Panc1 (cell line): ENCODE results near the gene STARD13. TPM values are rescaled to one million over a fixed set of nuclear protein-coding genes. Genes with fewer than 3 reads are reported as not detected.

Source experiments
- ATAC-seq: fragments of 200-7000 bp; cut with Tn5 transposase; 2 replicates; pipeline ENCODE4 v1.9.1; 2020; ENCODE audit warnings: mild to moderate bottlenecking, moderate library complexity
- BruUV-seq: library from RNA; stranded (reverse); fragments of 400-500 nt; replicated peaks from 2 replicates; lab custom pipeline; 2021; lab: Mats Ljungman, UMichigan
- CTCF ChIA-PET: fragments of 300-600 bp; sonication (Branson Sonifier 250); formaldehyde crosslinking; loops from one replicate; lab custom pipeline; 2022; ENCODE audit warnings: antibody characterized with exemption; lab: Charles Lee
- POLR2A ChIA-PET: fragments of 300-600 bp; sonication (Branson Sonifier 250); formaldehyde crosslinking; loops from one replicate; lab custom pipeline; 2022; ENCODE audit warnings: antibody characterized with exemption; lab: Charles Lee
- DNase-seq: peaks from one replicate; pipeline ENCODE4 v3.0.0-alpha.2; 2010; ENCODE audit warnings: low read depth, low spot score
- H3K27ac ChIP-seq: 2 replicates; pipeline ENCODE4 v1.5.1; 2011; ENCODE audit warnings: mild to moderate bottlenecking, low read length, inconsistent platforms
- H3K27me3 ChIP-seq: fragments of 200-500 bp; sonication (Bioruptor generic); 2 replicates; pipeline ENCODE4 v1.6.0; 2014; ENCODE audit warnings: low read length, inconsistent platforms; ENCODE audit not compliant: control insufficient read depth, insufficient read depth
- H3K36me3 ChIP-seq: fragments of 200-500 bp; sonication (Bioruptor generic); 2 replicates; pipeline ENCODE4 v1.5.1; 2014; ENCODE audit warnings: inconsistent platforms, mild to moderate bottlenecking, low read length, moderate library complexity; ENCODE audit not compliant: control insufficient read depth, insufficient read depth
- H3K4me1 ChIP-seq: 2 replicates; pipeline ENCODE4 v1.5.1; 2011; ENCODE audit warnings: inconsistent platforms, mild to moderate bottlenecking, low read length, moderate library complexity; ENCODE audit not compliant: control insufficient read depth, insufficient read depth
- H3K4me3 ChIP-seq, 2 experiments: 2 replicates each; pipeline ENCODE4 v1.5.1; 2011 to 2012; ENCODE audit warnings: low read depth in 2 of 2, low read length in 2 of 2, mild to moderate bottlenecking in 2 of 2, inconsistent platforms in 1 of 2, moderate library complexity in 1 of 2
- H3K9me3 ChIP-seq: fragments of 200-500 bp; sonication (Bioruptor generic); 2 replicates; pipeline ENCODE4 v1.5.1; 2014; ENCODE audit warnings: low read depth, mild to moderate bottlenecking, inconsistent platforms, low read length, moderate library complexity; ENCODE audit not compliant: control insufficient read depth, insufficient read depth
- POLR2AphosphoS5 ChIP-seq: IDR thresholded peaks from 2 replicates; pipeline ENCODE4 v1.6.1; 2012; ENCODE audit warnings: mild to moderate bottlenecking, low read depth, low read length, moderate library complexity
- SIN3A ChIP-seq: IDR thresholded peaks from 2 replicates; pipeline ENCODE4 v1.6.1; 2012; ENCODE audit warnings: low read depth, mild to moderate bottlenecking, low read length, moderate library complexity, borderline replicate concordance; ENCODE audit not compliant: insufficient read depth
- TCF7L2 ChIP-seq: IDR thresholded peaks from 2 replicates; pipeline ENCODE4 v1.6.1; 2011; ENCODE audit warnings: mild to moderate bottlenecking, low read depth, low read length, inconsistent platforms
- in situ Hi-C: cut with HindIII; loops from 2 replicates; pipeline ENCODE4 v1.10.0; 2016; ENCODE audit warnings: low sequenced_read_pairs, low pct_unique_long_range_greater_than_20kb
- intact Hi-C: fragments of 100-400 bp; cut with micrococcal nuclease; formaldehyde crosslinking; loops from one replicate; pipeline ENCODE4 v1.10.0; 2022; ENCODE audit not compliant: unreplicated experiment
- total RNA-seq: library from RNA; stranded (reverse); gene quantifications from one replicate; pipeline ENCODE4 v1.2.1, GENCODE V29; 2021; ENCODE audit not compliant: unreplicated experiment
- TF ChIP-seq, protein P1 (sequence below), 2 experiments: IDR thresholded peaks; 2 replicates each; pipeline ENCODE4 v1.6.1; 2011 to 2012; ENCODE audit warnings: low read depth in 2 of 2, control low read depth in 1 of 2, low read length in 1 of 2, mild to moderate bottlenecking in 1 of 2, moderate library complexity in 1 of 2; ENCODE audit not compliant: insufficient read depth in 1 of 2
- TF ChIP-seq, protein P2 (sequence below): fragments of 450-650 bp; IDR thresholded peaks from 2 replicates; pipeline ENCODE4 v1.5.1; 2017; ENCODE audit warnings: mild to moderate bottlenecking

The STARD13 gene
- total RNA-seq, 1 experiment from 2014 or later = 6.5 TPM

DNA sequence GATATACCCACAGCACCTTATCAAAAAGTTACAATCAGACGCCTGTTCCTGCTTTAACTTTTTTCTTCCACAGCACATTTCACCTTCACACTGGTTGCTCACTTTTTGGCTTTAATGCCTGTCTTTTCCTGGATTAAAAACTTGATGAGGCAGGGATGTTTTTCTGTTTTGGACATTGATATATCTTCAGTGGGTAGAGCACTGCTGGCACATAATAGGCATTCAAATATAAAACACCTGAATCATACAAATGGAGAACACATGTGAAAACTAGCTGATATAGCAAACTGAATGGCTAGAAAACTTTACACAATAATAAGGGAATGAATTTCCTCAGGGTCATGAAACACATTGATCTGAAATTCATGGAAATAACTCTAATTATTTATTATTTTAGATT lies 65.6 kb downstream of the STARD13 start:
- no peaks in the 10 kb centered on the region for H3K27me3 ChIP-seq
- DNase-seq (no peak), ATAC-seq (no peak)
- H3K4me3 ChIP-seq = no peak overlapping the region
- intact Hi-C loops (no loop called here), in situ Hi-C loops (no loop called here)
- H3K27ac ChIP-seq = no peak overlapping the region
- H3K36me3 ChIP-seq = no peaks in the 10 kb centered on the region
- H3K9me3 ChIP-seq = no peaks in the 10 kb centered on the region
- ChIA-PET CTCF (no interaction called here), POLR2A (no interaction called here)
- H3K4me1 ChIP-seq = no peaks in the 10 kb centered on the region
- TF ChIP-seq POLR2AphosphoS5 (no peak), TCF7L2 (no peak), SIN3A (no peak)
- TF ChIP-seq, protein P1, sequence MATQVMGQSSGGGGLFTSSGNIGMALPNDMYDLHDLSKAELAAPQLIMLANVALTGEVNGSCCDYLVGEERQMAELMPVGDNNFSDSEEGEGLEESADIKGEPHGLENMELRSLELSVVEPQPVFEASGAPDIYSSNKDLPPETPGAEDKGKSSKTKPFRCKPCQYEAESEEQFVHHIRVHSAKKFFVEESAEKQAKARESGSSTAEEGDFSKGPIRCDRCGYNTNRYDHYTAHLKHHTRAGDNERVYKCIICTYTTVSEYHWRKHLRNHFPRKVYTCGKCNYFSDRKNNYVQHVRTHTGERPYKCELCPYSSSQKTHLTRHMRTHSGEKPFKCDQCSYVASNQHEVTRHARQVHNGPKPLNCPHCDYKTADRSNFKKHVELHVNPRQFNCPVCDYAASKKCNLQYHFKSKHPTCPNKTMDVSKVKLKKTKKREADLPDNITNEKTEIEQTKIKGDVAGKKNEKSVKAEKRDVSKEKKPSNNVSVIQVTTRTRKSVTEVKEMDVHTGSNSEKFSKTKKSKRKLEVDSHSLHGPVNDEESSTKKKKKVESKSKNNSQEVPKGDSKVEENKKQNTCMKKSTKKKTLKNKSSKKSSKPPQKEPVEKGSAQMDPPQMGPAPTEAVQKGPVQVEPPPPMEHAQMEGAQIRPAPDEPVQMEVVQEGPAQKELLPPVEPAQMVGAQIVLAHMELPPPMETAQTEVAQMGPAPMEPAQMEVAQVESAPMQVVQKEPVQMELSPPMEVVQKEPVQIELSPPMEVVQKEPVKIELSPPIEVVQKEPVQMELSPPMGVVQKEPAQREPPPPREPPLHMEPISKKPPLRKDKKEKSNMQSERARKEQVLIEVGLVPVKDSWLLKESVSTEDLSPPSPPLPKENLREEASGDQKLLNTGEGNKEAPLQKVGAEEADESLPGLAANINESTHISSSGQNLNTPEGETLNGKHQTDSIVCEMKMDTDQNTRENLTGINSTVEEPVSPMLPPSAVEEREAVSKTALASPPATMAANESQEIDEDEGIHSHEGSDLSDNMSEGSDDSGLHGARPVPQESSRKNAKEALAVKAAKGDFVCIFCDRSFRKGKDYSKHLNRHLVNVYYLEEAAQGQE (IDR thresholded peaks at IDR 0.05; ENCODE audit: insufficient read depth in 1 of 2, low read depth in 2 of 2, low read length in 1 of 2) = no peak
- TF ChIP-seq, protein P2, sequence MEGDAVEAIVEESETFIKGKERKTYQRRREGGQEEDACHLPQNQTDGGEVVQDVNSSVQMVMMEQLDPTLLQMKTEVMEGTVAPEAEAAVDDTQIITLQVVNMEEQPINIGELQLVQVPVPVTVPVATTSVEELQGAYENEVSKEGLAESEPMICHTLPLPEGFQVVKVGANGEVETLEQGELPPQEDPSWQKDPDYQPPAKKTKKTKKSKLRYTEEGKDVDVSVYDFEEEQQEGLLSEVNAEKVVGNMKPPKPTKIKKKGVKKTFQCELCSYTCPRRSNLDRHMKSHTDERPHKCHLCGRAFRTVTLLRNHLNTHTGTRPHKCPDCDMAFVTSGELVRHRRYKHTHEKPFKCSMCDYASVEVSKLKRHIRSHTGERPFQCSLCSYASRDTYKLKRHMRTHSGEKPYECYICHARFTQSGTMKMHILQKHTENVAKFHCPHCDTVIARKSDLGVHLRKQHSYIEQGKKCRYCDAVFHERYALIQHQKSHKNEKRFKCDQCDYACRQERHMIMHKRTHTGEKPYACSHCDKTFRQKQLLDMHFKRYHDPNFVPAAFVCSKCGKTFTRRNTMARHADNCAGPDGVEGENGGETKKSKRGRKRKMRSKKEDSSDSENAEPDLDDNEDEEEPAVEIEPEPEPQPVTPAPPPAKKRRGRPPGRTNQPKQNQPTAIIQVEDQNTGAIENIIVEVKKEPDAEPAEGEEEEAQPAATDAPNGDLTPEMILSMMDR = no peak
- BruUV-seq = no TSS peak

DNA sequence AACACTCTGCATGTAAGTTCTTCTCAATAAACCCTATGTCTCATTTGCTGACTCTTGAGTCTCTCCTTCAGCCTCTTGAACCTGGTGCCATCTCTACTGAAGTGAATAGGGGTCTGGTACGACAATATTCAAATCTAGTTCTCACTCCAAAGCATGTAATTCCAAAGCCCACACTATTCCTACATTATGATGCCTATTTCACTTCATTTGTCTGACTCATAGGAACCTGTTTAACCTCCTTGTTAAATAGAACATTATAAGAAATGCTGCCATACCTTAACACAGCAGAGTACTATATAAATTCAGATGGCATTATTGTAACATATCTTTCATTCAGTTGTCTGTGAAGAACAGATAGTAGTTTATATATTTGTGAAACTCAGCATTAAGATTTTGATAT lies 67.1 kb downstream of the STARD13 start:
- ATAC-seq (no peak), DNase-seq (no peak)
- H3K36me3 ChIP-seq = no peaks in the 10 kb centered on the region
- TF ChIP-seq, protein P1 (IDR thresholded peaks at IDR 0.05; ENCODE audit: insufficient read depth in 1 of 2, low read depth in 2 of 2, low read length in 1 of 2) = no peak
- TF ChIP-seq TCF7L2 (no peak), POLR2AphosphoS5 (no peak), SIN3A (no peak)
- TF ChIP-seq, protein P2 = no peak
- no peaks in the 10 kb centered on the region for H3K4me1 ChIP-seq
- in situ Hi-C loops = no loop called here
- no TSS peak for BruUV-seq
- H3K27me3 ChIP-seq = no peaks in the 10 kb centered on the region
- no peaks in the 10 kb centered on the region for H3K9me3 ChIP-seq
- POLR2A ChIA-PET = no interaction called here
- H3K4me3 ChIP-seq = no peak overlapping the region
- intact Hi-C loops = no loop called here
- CTCF ChIA-PET = no interaction called here
- no peak overlapping the region for H3K27ac ChIP-seq
